Fibroblast of lung (primary cell): ENCODE results near the gene EVPLL. TPM values are rescaled to one million over a fixed set of nuclear protein-coding genes. Genes with fewer than 3 reads are reported as not detected.

Experiments used
- DNase-seq, 2 donors: peaks; one replicate each; pipeline versions ENCODE4 v3.0.0 to v3.0.0-alpha.2; 2010; ENCODE audit warnings: low read depth in 2 of 2
- H2AFZ ChIP-seq: 2 replicates; pipeline ENCODE4 v1.5.1; 2012; ENCODE audit warnings: low read length, control low read depth, inconsistent platforms
- H3K27ac ChIP-seq: 2 replicates; pipeline ENCODE4 v1.5.1; 2011; ENCODE audit warnings: low read length, control low read depth; ENCODE audit not compliant: insufficient read depth
- H3K27me3 ChIP-seq: 2 replicates; pipeline ENCODE4 v1.5.1; 2011; ENCODE audit warnings: mild to moderate bottlenecking, low read length; ENCODE audit not compliant: control insufficient read depth, insufficient read depth
- H3K36me3 ChIP-seq: 2 replicates; pipeline ENCODE4 v1.5.1; 2011; ENCODE audit warnings: low read length; ENCODE audit not compliant: control insufficient read depth, insufficient read depth
- H3K4me1 ChIP-seq: 2 replicates; pipeline ENCODE4 v1.5.1; 2011; ENCODE audit warnings: low read length; ENCODE audit not compliant: control insufficient read depth, insufficient read depth; ENCODE audit errors: extremely low read depth
- H3K4me2 ChIP-seq: 2 replicates; pipeline ENCODE4 v1.5.1; 2011; ENCODE audit warnings: low read length, control low read depth; ENCODE audit not compliant: insufficient read depth; ENCODE audit errors: extremely low read depth
- H3K4me3 ChIP-seq, 4 experiments: fragments of 200-600 bp in 1 of 4; sonication (generic) in 1 of 4; replicated peaks in 1 of 4; 2 replicates each; pipeline ENCODE4 v1.5.1; 2011 to 2016; ENCODE audit warnings: low read length in 4 of 4, low read depth in 3 of 4, mild to moderate bottlenecking in 3 of 4, control low read depth in 2 of 4, inconsistent platforms in 1 of 4, mixed read lengths in 1 of 4; ENCODE audit not compliant: insufficient read depth in 1 of 4; ENCODE audit errors: control extremely low read depth in 1 of 4
- H3K79me2 ChIP-seq: 2 replicates; pipeline ENCODE4 v1.5.1; 2012; ENCODE audit warnings: mild to moderate bottlenecking, low read length, inconsistent platforms; ENCODE audit not compliant: control insufficient read depth, insufficient read depth
- H3K9ac ChIP-seq: 2 replicates; pipeline ENCODE4 v1.5.1; 2011; ENCODE audit warnings: mild to moderate bottlenecking, low read length, control low read depth; ENCODE audit not compliant: insufficient read depth
- H3K9me3 ChIP-seq: 2 replicates; pipeline ENCODE4 v1.5.1; 2012; ENCODE audit warnings: low read depth, low read length; ENCODE audit not compliant: control insufficient read depth, insufficient read depth
- H4K20me1 ChIP-seq: 2 replicates; pipeline ENCODE4 v1.5.1; 2011; ENCODE audit warnings: low read length; ENCODE audit not compliant: control insufficient read depth, insufficient read depth; ENCODE audit errors: extremely low read depth
- CTCF ChIP-seq, 2 donors: IDR thresholded peaks in 1 of 2; conservative IDR thresholded peaks in 1 of 2; 1 replicate in 1 of 2; 2 replicates in 1 of 2; pipeline ENCODE4 v1.5.1; 2011 to 2012; ENCODE audit warnings: low read length in 2 of 2, control low read depth in 1 of 2, inconsistent platforms in 1 of 2, low read depth in 1 of 2, mild to moderate bottlenecking in 1 of 2
- EZH2 ChIP-seq: IDR thresholded peaks from 2 replicates; pipeline ENCODE4 v1.5.1; 2012; ENCODE audit warnings: low read length, control low read depth, mild to moderate bottlenecking; ENCODE audit errors: missing control alignments
- polyA minus RNA-seq: library from RNA; depleted of rRNA, polyadenylated mRNA; stranded (reverse); fragments of >200 nt; gene quantifications from 2 replicates; pipeline ENCODE4 v1.2.3, GENCODE V29; 2011; ENCODE audit warnings: low replicate concordance
- polyA plus RNA-seq, 2 donors: library from polyadenylated mRNA; depleted of rRNA in 1 of 2; stranded (reverse) in 1 of 2; unstranded in 1 of 2; fragments of >200 nt; gene quantifications; 2 replicates each; pipeline ENCODE4 v1.2.1, GENCODE V29; 2011 to 2012; ENCODE audit warnings: missing spikeins in 1 of 2
- total RNA-seq: library from RNA; depleted of rRNA; stranded (reverse); fragments of >200 nt; gene quantifications from 2 replicates; pipeline ENCODE4 v1.2.1, GENCODE V29; 2014

Gene EVPLL
- not detected in 2 replicates for total RNA-seq
- polyA plus RNA-seq = not detected in 2 replicates
- not detected in 2 replicates for polyA plus RNA-seq (2012)
- not detected in 2 replicates for polyA minus RNA-seq

- no peaks in the 10 kb centered on the region for H3K9me3 ChIP-seq
- DNase-seq = peak in 1 of 2 donors; percentile 17
- no peak within 1 kb of the TSS for H3K4me2 ChIP-seq
These were observed at the start of gene EVPLL for GRCh38 chr17:18377437-18378204. EVPLL (plus strand) TSS chr17:18377778; CDS start chr17:18380938, 3,160 bp downstream.

GRCh38 chr17:18328643-18329204 lies 48.9 kb upstream of the EVPLL start:
- no peaks in the 10 kb centered on the region for H3K79me2 ChIP-seq
- H3K36me3 ChIP-seq = peaks cover 7% of the 10 kb centered on the region
- H4K20me1 ChIP-seq = no peaks in the 10 kb centered on the region
- H3K9me3 ChIP-seq = no peaks in the 10 kb centered on the region
- H3K4me3 ChIP-seq = no peak overlapping the region
- no peak overlapping the region for H3K4me2 ChIP-seq
- H3K27me3 ChIP-seq = no peaks in the 10 kb centered on the region
- DNase-seq = no peak
- H3K4me1 ChIP-seq = no peaks in the 10 kb centered on the region
- no peak overlapping the region for H2AFZ ChIP-seq
- no peak overlapping the region for H3K27ac ChIP-seq
- TF ChIP-seq CTCF (conservative IDR thresholded peaks at IDR 0.05 in 1 of 2, IDR thresholded peaks at IDR 0.05 in 1 of 2; ENCODE audit: low read depth in 1 of 2, low read length in 2 of 2) (no peak), EZH2 (no peak)
- no peak overlapping the region for H3K9ac ChIP-seq

More at GRCh38 chr17:18377437-18378204, at the start of gene EVPLL:
- H3K9ac ChIP-seq = no peak within 1 kb of the TSS
- TF ChIP-seq EZH2 = no peak
- no peak for TF ChIP-seq CTCF (conservative IDR thresholded peaks at IDR 0.05 in 1 of 2, IDR thresholded peaks at IDR 0.05 in 1 of 2; ENCODE audit: low read depth in 1 of 2, low read length in 2 of 2)
- no peaks in the 10 kb centered on the region for H3K79me2 ChIP-seq
- H3K27ac ChIP-seq = no peak within 1 kb of the TSS
- H4K20me1 ChIP-seq = no peaks in the 10 kb centered on the region
- no peaks in the 10 kb centered on the region for H3K4me1 ChIP-seq
- no peak within 1 kb of the TSS for H2AFZ ChIP-seq
- no peak within 1 kb of the TSS for H3K4me3 ChIP-seq
- H3K36me3 ChIP-seq = no peaks in the 10 kb centered on the region
- H3K27me3 ChIP-seq = peaks cover 10% of the 10 kb centered on the region

GRCh38 chr17:18331879-18332278 lies 45.7 kb upstream of the EVPLL start:
- H3K36me3 ChIP-seq = peaks cover 2% of the 10 kb centered on the region
- H3K9ac ChIP-seq = no peak overlapping the region
- no peak overlapping the region for H2AFZ ChIP-seq
- no peaks in the 10 kb centered on the region for H4K20me1 ChIP-seq
- H3K4me1 ChIP-seq = no peaks in the 10 kb centered on the region
- TF ChIP-seq EZH2 (no peak), CTCF (conservative IDR thresholded peaks at IDR 0.05 in 1 of 2, IDR thresholded peaks at IDR 0.05 in 1 of 2; ENCODE audit: low read depth in 1 of 2, low read length in 2 of 2) (no peak)
- no peak overlapping the region for H3K27ac ChIP-seq
- H3K27me3 ChIP-seq = no peaks in the 10 kb centered on the region
- no peaks in the 10 kb centered on the region for H3K79me2 ChIP-seq
- DNase-seq = no peak
- H3K4me3 ChIP-seq = no peak overlapping the region
- H3K4me2 ChIP-seq = no peak overlapping the region
- no peaks in the 10 kb centered on the region for H3K9me3 ChIP-seq
